ENCODE data around the gene TBC1D1.

TBC1D1 gene

GRCh38 chr4:38034986-38035882, 144.3 kb downstream of the TBC1D1 start:
- in situ Hi-C loops (cut with MboI; ENCODE audit: low pct_unique_long_range_greater_than_20kb, low sequenced_read_pairs, unreplicated experiment): loop anchor here (5.0 to 25.0 kb wide), 3 partner anchors 233 to 573 kb away; a partner anchor contains a TSS
- peak; percentile 63 for TF ChIP-seq CTCF (IDR thresholded peaks at IDR 0.05; ENCODE audit: extremely low read depth, insufficient read depth, missing control alignments)
- DNase-seq (ENCODE audit: low spot score): peak; percentile 71

GRCh38 chr4:38036548-38036947, 145.7 kb downstream of the TBC1D1 start:
- no peak for TF ChIP-seq CTCF (IDR thresholded peaks at IDR 0.05; ENCODE audit: extremely low read depth, insufficient read depth, missing control alignments)
- in situ Hi-C loops (cut with MboI; ENCODE audit: low pct_unique_long_range_greater_than_20kb, low sequenced_read_pairs, unreplicated experiment): loop anchor here (5.0 to 25.0 kb wide), 3 partner anchors 234 to 574 kb away; a partner anchor contains a TSS
- DNase-seq (ENCODE audit: low spot score): no peak

GRCh38 chr4:38037612-38038011, 146.7 kb downstream of the TBC1D1 start:
- no peak for TF ChIP-seq CTCF (IDR thresholded peaks at IDR 0.05; ENCODE audit: extremely low read depth, insufficient read depth, missing control alignments)
- no peak for DNase-seq (ENCODE audit: low spot score)
- in situ Hi-C loops (cut with MboI; ENCODE audit: low pct_unique_long_range_greater_than_20kb, low sequenced_read_pairs, unreplicated experiment): loop anchor here (5.0 to 25.0 kb wide), 3 partner anchors 235 to 575 kb away; a partner anchor contains a TSS

- in situ Hi-C loops (cut with MboI; ENCODE audit: low pct_unique_long_range_greater_than_20kb, low sequenced_read_pairs, unreplicated experiment): loop anchor here (25.0 kb wide), 1 partner anchor 578 kb away; a partner anchor contains a TSS
- no peak for TF ChIP-seq CTCF (IDR thresholded peaks at IDR 0.05; ENCODE audit: extremely low read depth, insufficient read depth, missing control alignments)
Observed at GRCh38 chr4:38040619-38041018, 149.7 kb downstream of the TBC1D1 start.

GRCh38 chr4:38044060-38044459, 153.2 kb downstream of the TBC1D1 start:
- no peak for DNase-seq (ENCODE audit: low spot score)
- in situ Hi-C loops (cut with MboI; ENCODE audit: low pct_unique_long_range_greater_than_20kb, low sequenced_read_pairs, unreplicated experiment): loop anchor here (25.0 kb wide), 1 partner anchor 582 kb away; a partner anchor contains a TSS
- no peak for TF ChIP-seq CTCF (IDR thresholded peaks at IDR 0.05; ENCODE audit: extremely low read depth, insufficient read depth, missing control alignments)

More at GRCh38 chr4:38040619-38041018, 149.7 kb downstream of the TBC1D1 start:
- DNase-seq (ENCODE audit: low spot score): no peak

- DNase-seq (ENCODE audit: low spot score): no peak
- TF ChIP-seq CTCF (IDR thresholded peaks at IDR 0.05; ENCODE audit: extremely low read depth, insufficient read depth, missing control alignments): no peak
- in situ Hi-C loops (cut with MboI; ENCODE audit: low pct_unique_long_range_greater_than_20kb, low sequenced_read_pairs, unreplicated experiment): loop anchor here (25.0 kb wide), 1 partner anchor 583 kb away; a partner anchor contains a TSS
Observed at GRCh38 chr4:38045289-38045988, 154.6 kb downstream of the TBC1D1 start.

Measured in GM13977 (cell line).